Peyer's patch (tissue), 4 donors: ENCODE measurements around the gene CPD. TPM values are rescaled to one million over a fixed set of nuclear protein-coding genes. Genes with fewer than 3 reads are reported as not detected.

Experiments
- DNase-seq, 3 donors: peaks; one replicate each; pipeline ENCODE4 v3.0.0-alpha.2; 2017 to 2019
- H3K27ac ChIP-seq, 4 donors: fragments of 200-600 bp; sonication (generic); one replicate each; pipeline ENCODE4 v1.5.1; 2016 to 2019
- H3K27me3 ChIP-seq, 2 donors: fragments of 200-600 bp; sonication (generic); one replicate each; pipeline ENCODE4 v1.5.1; 2019
- H3K36me3 ChIP-seq, 3 donors: fragments of 200-600 bp; sonication (generic); one replicate each; pipeline ENCODE4 v1.5.1; 2016 to 2019
- H3K4me1 ChIP-seq, 4 donors: fragments of 200-600 bp; sonication (generic); one replicate each; pipeline ENCODE4 v1.5.1; 2016 to 2019
- H3K4me3 ChIP-seq, 4 donors: fragments of 200-600 bp; sonication (generic); 1 replicate in 3 of 4; 2 replicates in 1 of 4; pipeline ENCODE4 v1.5.1; 2016 to 2019; ENCODE audit warnings: mild to moderate bottlenecking in 1 of 4
- H3K9me3 ChIP-seq, 4 donors: fragments of 200-600 bp; sonication (generic); one replicate each; pipeline ENCODE4 v1.5.1; 2016 to 2019; ENCODE audit warnings: mild to moderate bottlenecking in 1 of 4
- POLR2A ChIP-seq, 2 donors: fragments of 450-650 bp; IDR thresholded peaks; one replicate each; pipeline ENCODE4 v1.5.1; 2017; ENCODE audit warnings: antibody characterized with exemption in 2 of 2, mild to moderate bottlenecking in 2 of 2, moderate library complexity in 2 of 2
- total RNA-seq, 4 donors: library from RNA; depleted of rRNA; stranded (reverse); fragments of >200 nt; gene quantifications; one replicate each; pipeline ENCODE4 v1.1.0, GENCODE V29; 2016
- TF ChIP-seq, protein P1 (sequence below), 6 experiments: fragments of 450-650 bp in 4 of 6; fragments of 200-600 bp in 2 of 6; sonication (generic) in 1 of 6; IDR thresholded peaks; one replicate each; pipeline ENCODE4 v1.5.1; 2017 to 2019; ENCODE audit warnings: antibody characterized with exemption in 6 of 6, mild to moderate bottlenecking in 3 of 6, moderate library complexity in 1 of 6

Gene CPD
- total RNA-seq: 100 to 1,000 TPM in 3 of 4 donors, 1 to 10 TPM in 1; 9.9 to 242 (median 143) TPM

DNA sequence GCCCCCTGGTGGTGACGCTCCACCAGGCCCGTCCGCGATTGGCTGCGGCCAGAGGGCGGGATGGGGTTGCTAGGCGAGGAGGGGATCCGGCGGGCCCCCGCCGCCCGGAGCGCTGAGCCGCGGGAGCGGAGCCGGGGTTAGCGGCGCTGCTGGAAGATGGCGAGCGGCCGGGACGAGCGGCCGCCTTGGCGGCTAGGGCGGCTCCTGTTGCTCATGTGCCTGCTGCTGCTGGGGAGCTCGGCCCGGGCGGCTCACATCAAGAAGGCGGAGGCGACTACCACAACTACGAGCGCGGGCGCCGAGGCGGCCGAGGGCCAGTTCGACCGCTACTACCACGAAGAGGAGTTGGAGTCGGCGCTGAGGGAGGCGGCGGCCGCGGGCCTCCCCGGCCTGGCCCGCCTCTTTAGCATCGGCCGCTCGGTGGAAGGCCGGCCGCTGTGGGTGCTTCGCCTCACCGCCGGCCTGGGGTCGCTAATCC is at the start of gene CPD:
TSS of gene CPD (plus strand) at position 103 of the 478 bp plus-strand sequence. CDS start at position 157, 54 bp downstream.
- DNase-seq: peak; percentile 96 to 99 (median 98)
- TF ChIP-seq, protein P1, sequence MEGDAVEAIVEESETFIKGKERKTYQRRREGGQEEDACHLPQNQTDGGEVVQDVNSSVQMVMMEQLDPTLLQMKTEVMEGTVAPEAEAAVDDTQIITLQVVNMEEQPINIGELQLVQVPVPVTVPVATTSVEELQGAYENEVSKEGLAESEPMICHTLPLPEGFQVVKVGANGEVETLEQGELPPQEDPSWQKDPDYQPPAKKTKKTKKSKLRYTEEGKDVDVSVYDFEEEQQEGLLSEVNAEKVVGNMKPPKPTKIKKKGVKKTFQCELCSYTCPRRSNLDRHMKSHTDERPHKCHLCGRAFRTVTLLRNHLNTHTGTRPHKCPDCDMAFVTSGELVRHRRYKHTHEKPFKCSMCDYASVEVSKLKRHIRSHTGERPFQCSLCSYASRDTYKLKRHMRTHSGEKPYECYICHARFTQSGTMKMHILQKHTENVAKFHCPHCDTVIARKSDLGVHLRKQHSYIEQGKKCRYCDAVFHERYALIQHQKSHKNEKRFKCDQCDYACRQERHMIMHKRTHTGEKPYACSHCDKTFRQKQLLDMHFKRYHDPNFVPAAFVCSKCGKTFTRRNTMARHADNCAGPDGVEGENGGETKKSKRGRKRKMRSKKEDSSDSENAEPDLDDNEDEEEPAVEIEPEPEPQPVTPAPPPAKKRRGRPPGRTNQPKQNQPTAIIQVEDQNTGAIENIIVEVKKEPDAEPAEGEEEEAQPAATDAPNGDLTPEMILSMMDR (IDR thresholded peaks at IDR 0.05): peak in 1 of 6 experiments; percentile 20
- peak; percentile 89 for TF ChIP-seq POLR2A (IDR thresholded peaks at IDR 0.05)
- H3K27me3 ChIP-seq: no peaks in the 10 kb centered on the region
- H3K4me1 ChIP-seq: peaks cover 0 to 40% (median 3%) of the 10 kb centered on the region in 4 donors
- H3K27ac ChIP-seq: peak within 1 kb of the TSS; percentile 83 to 88 (median 86)
- H3K36me3 ChIP-seq: no peaks in the 10 kb centered on the region
- H3K4me3 ChIP-seq: peak within 1 kb of the TSS; percentile 85 to 95 (median 89)
- no peaks in the 10 kb centered on the region for H3K9me3 ChIP-seq

DNA sequence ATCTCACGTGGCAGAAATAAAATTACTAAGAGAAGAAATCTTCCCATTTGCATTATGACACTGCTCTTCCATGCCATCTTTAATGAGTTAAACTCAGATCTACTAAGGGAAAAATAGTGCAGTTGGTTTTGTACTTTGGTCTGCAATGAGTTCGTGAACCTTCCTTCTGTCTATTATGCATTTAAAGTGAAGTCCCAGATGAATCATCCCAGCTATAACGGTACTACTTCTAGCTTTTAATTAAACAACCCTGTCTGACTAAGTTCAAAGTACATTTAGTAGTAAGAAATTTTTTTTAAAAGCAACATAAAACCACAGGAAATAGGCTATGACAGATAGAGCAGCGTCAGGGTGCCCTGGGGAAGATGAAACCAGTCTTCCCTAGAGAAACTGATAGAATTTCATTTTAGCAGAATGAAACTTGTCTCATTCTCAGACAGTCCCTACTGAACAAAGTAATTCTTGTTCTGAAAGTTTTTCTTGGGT is 46.6 kb upstream of the CPD start:
- DNase-seq: peak in 1 of 3 donors; percentile 60
- Histone ChIP-seq H3K4me1 (peaks cover 0 to 5% (median 0%) of the 10 kb centered on the region in 4 donors), H3K4me3 (peak overlapping the region in 2 of 4 donors; percentile 41 to 50), H3K36me3 (no peaks in the 10 kb centered on the region), H3K27ac (peak overlapping the region in 3 of 4 donors; percentile 58 to 65 (median 62)), H3K9me3 (no peaks in the 10 kb centered on the region), H3K27me3 (no peaks in the 10 kb centered on the region)
- TF ChIP-seq, protein P1 (IDR thresholded peaks at IDR 0.05): no peak
- TF ChIP-seq POLR2A (IDR thresholded peaks at IDR 0.05): peak; percentile 44 to 66

DNA sequence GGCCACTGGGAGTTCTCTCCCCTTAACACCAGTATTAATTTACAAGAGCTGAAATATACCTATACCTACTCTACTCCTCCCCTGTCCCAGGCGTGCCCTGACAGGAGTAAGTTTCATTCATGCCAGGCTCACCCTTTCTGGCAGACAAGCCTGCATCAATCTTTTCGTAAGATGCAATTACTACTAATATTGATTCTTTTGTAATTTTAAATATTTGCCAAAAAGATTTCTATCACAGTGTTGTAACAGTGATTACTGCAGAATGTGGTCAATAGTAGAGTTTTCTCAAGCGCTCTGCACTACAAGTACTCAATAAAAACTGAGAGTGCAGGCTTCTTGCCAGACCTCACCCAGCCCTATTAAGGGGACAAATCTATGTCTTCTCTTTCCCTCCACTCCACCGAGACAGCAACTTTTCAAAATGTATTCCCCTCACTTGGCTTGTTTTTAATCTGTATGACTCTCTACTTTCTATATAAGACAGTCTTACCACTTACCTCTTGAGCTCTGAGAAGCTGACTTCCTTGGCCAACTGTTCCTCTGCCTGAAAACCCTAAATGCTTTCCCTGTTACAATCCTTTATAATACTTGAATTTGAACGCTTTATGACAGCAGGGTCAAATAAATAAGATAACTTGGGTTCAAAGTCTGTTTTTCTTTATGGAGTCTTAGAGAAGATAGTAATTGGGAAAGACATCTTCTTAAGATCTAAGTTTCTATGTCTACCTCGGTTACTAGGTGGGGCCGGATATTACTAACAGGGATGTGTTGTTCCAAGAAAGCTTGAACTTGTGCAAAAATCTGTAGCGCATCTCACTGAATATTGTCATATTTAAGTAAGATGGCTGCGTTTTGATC is 45.0 kb upstream of the CPD start, which contains the start of gene TMIGD1:
TSS of gene TMIGD1 (minus strand) at position 555 of the 858 bp plus-strand sequence. CDS start 1,924 bp downstream, outside the sequence.
- H3K9me3 ChIP-seq: no peaks in the 10 kb centered on the region
- H3K4me1 ChIP-seq: peaks cover 0 to 5% (median 2%) of the 10 kb centered on the region in 4 donors
- H3K27ac ChIP-seq: peak within 1 kb of the TSS in 3 of 4 donors; percentile 58 to 70 (median 65)
- no peak for DNase-seq
- peak within 1 kb of the TSS in 3 of 4 donors; percentile 19 to 50 (median 41) for H3K4me3 ChIP-seq
- H3K36me3 ChIP-seq: no peaks in the 10 kb centered on the region
- TF ChIP-seq, protein P1 (IDR thresholded peaks at IDR 0.05): no peak
- TF ChIP-seq POLR2A (IDR thresholded peaks at IDR 0.05): peak; percentile 43 to 53
- no peaks in the 10 kb centered on the region for H3K27me3 ChIP-seq

DNA sequence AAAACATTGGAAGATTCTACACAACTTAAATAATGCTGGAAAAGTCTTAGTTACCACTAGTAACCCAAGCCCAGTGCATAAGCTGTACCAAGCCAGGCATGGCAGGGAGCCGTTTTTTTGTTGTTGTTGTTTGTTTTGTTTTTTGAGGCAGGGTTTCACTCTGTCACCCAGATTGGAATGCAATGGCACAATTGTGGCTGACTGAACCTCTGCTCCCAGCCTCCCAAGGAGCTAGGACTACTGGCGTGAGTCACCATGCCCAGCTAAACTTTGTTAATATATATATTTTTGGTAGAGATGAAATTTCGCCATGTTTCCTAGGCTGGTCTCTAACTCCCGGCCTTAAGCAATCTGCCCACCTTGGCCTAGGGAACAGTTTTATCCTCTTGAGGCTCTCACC is 44.3 kb upstream of the CPD start:
- TF ChIP-seq, protein P1 (IDR thresholded peaks at IDR 0.05): no peak
- TF ChIP-seq POLR2A (IDR thresholded peaks at IDR 0.05): no peak
- Histone ChIP-seq H3K36me3 (no peaks in the 10 kb centered on the region), H3K27me3 (no peaks in the 10 kb centered on the region), H3K27ac (peak overlapping the region in 1 of 4 donors; percentile 70), H3K4me1 (peaks cover 0 to 5% (median 2%) of the 10 kb centered on the region in 4 donors), H3K9me3 (no peaks in the 10 kb centered on the region), H3K4me3 (no peak overlapping the region)
- DNase-seq: no peak

DNA sequence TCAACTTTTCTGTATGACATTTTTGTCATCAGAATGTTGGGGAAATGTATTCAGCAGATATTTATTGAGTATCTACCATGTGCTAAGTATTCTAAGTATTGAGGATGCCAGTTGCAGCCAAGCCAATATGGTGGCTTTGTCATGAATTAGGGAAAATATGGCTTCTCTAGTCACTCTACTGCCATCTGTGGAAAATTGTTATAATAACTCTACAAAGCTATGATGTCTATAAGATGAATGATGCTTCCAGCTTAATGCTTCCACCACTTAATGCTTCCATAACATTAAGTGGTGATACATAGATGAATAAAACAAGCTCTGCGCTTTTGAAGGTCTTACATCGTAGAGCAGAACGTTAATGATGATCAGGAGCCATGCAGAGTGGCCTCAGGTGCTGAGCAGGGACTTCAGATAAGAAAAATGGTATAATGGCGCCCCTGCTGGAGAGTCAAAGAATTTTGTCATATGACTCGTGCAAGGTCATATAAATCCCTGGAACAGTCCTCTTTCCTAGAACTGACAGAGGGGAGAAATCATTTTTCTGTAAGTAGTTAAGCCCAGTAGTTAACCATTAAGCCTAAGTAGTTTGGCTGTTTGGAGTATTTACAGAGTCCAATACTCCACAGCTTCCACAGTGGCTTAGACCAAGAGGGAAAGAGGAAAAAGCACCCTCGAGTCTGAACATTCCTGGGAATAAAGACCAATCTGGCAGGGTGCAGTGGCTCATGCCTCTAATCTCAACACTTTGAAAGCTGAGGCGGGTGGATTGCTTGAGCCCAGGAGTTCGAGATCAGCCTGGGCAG is 42.2 kb upstream of the CPD start:
- Histone ChIP-seq H3K4me3 (no peak overlapping the region), H3K4me1 (peaks cover 0 to 12% (median 2%) of the 10 kb centered on the region in 4 donors), H3K27me3 (no peaks in the 10 kb centered on the region), H3K9me3 (no peaks in the 10 kb centered on the region), H3K36me3 (no peaks in the 10 kb centered on the region), H3K27ac (peak overlapping the region in 2 of 4 donors; percentile 63 to 64)
- no peak for TF ChIP-seq POLR2A (IDR thresholded peaks at IDR 0.05)
- TF ChIP-seq, protein P1 (IDR thresholded peaks at IDR 0.05): peak; percentile 16 to 94 (median 81)
- DNase-seq: peak in 1 of 3 donors; percentile 83
